ENCODE measurements around the gene PLEKHO2.

- TF ChIP-seq EZH2phosphoT487 (IDR thresholded peaks at IDR 0.05; ENCODE audit: borderline replicate concordance, low read depth): no peak
- TF ChIP-seq CTCF (IDR thresholded peaks at IDR 0.05): no peak
- no peak for TF ChIP-seq MAX (IDR thresholded peaks at IDR 0.05; ENCODE audit: low read depth)
- no peak for TF ChIP-seq NFIC (IDR thresholded peaks at IDR 0.05; ENCODE audit: borderline replicate concordance)
- no peak for TF ChIP-seq POLR2AphosphoS5 (IDR thresholded peaks at IDR 0.05; ENCODE audit: low read depth, low read length)
- TF ChIP-seq GABPA (IDR thresholded peaks at IDR 0.05; ENCODE audit: low read depth): no peak
These were observed 37.0 kb downstream of the PLEKHO2 start for GRCh38 chr15:64878705-64879104.
